ACC112 (cell line): Measurements from ENCODE around the gene GSX2.

ENCODE experiments used
- H2AFZ ChIP-seq: fragments of 200-600 bp; sonication (generic); one replicate; pipeline ENCODE4 v1.6.0; 2017; ENCODE audit warnings: antibody characterized with exemption, low read length; ENCODE audit not compliant: unreplicated experiment
- H3K27ac ChIP-seq: fragments of 200-600 bp; sonication (generic); 2 replicates; pipeline ENCODE4 v1.5.1; 2014; ENCODE audit warnings: low read depth, mild to moderate bottlenecking, antibody characterized with exemption, low read length, moderate library complexity
- H3K27me3 ChIP-seq: fragments of 200-600 bp; sonication (generic); 2 replicates; pipeline ENCODE4 v1.6.1; 2014; ENCODE audit warnings: mild to moderate bottlenecking, antibody characterized with exemption, low read length, moderate library complexity, mixed read lengths; ENCODE audit not compliant: insufficient read depth
- H3K36me3 ChIP-seq: fragments of 200-600 bp; sonication (generic); 2 replicates; pipeline ENCODE4 v1.6.1; 2016; ENCODE audit warnings: mild to moderate bottlenecking, antibody characterized with exemption, low read length, moderate library complexity, mixed read lengths; ENCODE audit not compliant: insufficient read depth
- H3K4me1 ChIP-seq: fragments of 200-600 bp; sonication (generic); one replicate; pipeline ENCODE4 v1.6.1; 2016; ENCODE audit warnings: low read length, mixed read lengths; ENCODE audit not compliant: insufficient read depth, unreplicated experiment, control insufficient read depth
- H3K4me3 ChIP-seq: fragments of 200-600 bp; sonication (generic); 2 replicates; pipeline ENCODE4 v1.5.1; 2014; ENCODE audit warnings: mild to moderate bottlenecking, low read depth, low read length
- H3K79me2 ChIP-seq: fragments of 200-600 bp; sonication (generic); one replicate; pipeline ENCODE4 v1.6.0; 2016; ENCODE audit warnings: low read length; ENCODE audit not compliant: control insufficient read depth, unreplicated experiment, insufficient read depth

The GSX2 gene

GRCh38 chr4:54062392-54062791 is 37.6 kb upstream of the GSX2 start:
- Histone ChIP-seq H3K36me3 (no peaks in the 10 kb centered on the region), H3K4me1 (peaks cover 62% of the 10 kb centered on the region), H3K79me2 (peaks cover 69% of the 10 kb centered on the region), H3K4me3 (peak overlapping the region; percentile 89), H3K27me3 (no peaks in the 10 kb centered on the region), H2AFZ (no peak overlapping the region), H3K27ac (peak overlapping the region; percentile 100)

GRCh38 chr4:54063229-54063628 is 36.7 kb upstream of the GSX2 start:
- H3K4me1 ChIP-seq: peaks cover 58% of the 10 kb centered on the region
- H2AFZ ChIP-seq: no peak overlapping the region
- H3K79me2 ChIP-seq: peaks cover 60% of the 10 kb centered on the region
- peak overlapping the region; percentile 100 for H3K27ac ChIP-seq
- peak overlapping the region; percentile 89 for H3K4me3 ChIP-seq
- H3K36me3 ChIP-seq: no peaks in the 10 kb centered on the region
- no peaks in the 10 kb centered on the region for H3K27me3 ChIP-seq

GRCh38 chr4:54063737-54064316 is 36.1 kb upstream of the GSX2 start:
- peak overlapping the region; percentile 100 for H3K27ac ChIP-seq
- no peak overlapping the region for H2AFZ ChIP-seq
- peaks cover 55% of the 10 kb centered on the region for H3K4me1 ChIP-seq
- H3K36me3 ChIP-seq: no peaks in the 10 kb centered on the region
- peak overlapping the region; percentile 89 for H3K4me3 ChIP-seq
- H3K27me3 ChIP-seq: no peaks in the 10 kb centered on the region
- H3K79me2 ChIP-seq: peaks cover 54% of the 10 kb centered on the region

GRCh38 chr4:54064317-54065111 is 35.4 kb upstream of the GSX2 start, which contains the start of gene CHIC2:
Gene CHIC2, minus strand, starts transcription at chr4:54064605. Its CDS starts 305 bp downstream, at chr4:54064300.
- H2AFZ ChIP-seq: peak within 1 kb of the TSS; percentile 70
- peak within 1 kb of the TSS; percentile 100 for H3K27ac ChIP-seq
- peaks cover 48% of the 10 kb centered on the region for H3K4me1 ChIP-seq
- no peaks in the 10 kb centered on the region for H3K27me3 ChIP-seq
- peaks cover 48% of the 10 kb centered on the region for H3K79me2 ChIP-seq
- H3K36me3 ChIP-seq: no peaks in the 10 kb centered on the region
- peak within 1 kb of the TSS; percentile 89 for H3K4me3 ChIP-seq

GRCh38 chr4:54065282-54066087 is 34.5 kb upstream of the GSX2 start:
- Histone ChIP-seq H3K36me3 (no peaks in the 10 kb centered on the region), H2AFZ (peak overlapping the region; percentile 70), H3K4me1 (peaks cover 38% of the 10 kb centered on the region), H3K27me3 (no peaks in the 10 kb centered on the region), H3K4me3 (peak overlapping the region; percentile 89), H3K79me2 (peaks cover 38% of the 10 kb centered on the region), H3K27ac (peak overlapping the region; percentile 100)

- Histone ChIP-seq H2AFZ (peak overlapping the region; percentile 15), H3K27ac (peak overlapping the region; percentile 100), H3K79me2 (peaks cover 32% of the 10 kb centered on the region)
Measured at GRCh38 chr4:54066088-54066415, 33.9 kb upstream of the GSX2 start.

GRCh38 chr4:54066718-54067129 is 33.2 kb upstream of the GSX2 start:
- Histone ChIP-seq H3K27me3 (no peaks in the 10 kb centered on the region), H3K79me2 (peaks cover 25% of the 10 kb centered on the region), H3K4me1 (peaks cover 29% of the 10 kb centered on the region), H3K27ac (peak overlapping the region; percentile 100), H3K4me3 (peak overlapping the region; percentile 29; the same call in 1 of the 2 replicates), H2AFZ (peak overlapping the region; percentile 44), H3K36me3 (no peaks in the 10 kb centered on the region)

More at GRCh38 chr4:54066088-54066415, 33.9 kb upstream of the GSX2 start:
- H3K27me3 ChIP-seq: no peaks in the 10 kb centered on the region
- peaks cover 33% of the 10 kb centered on the region for H3K4me1 ChIP-seq
- peak overlapping the region; percentile 89; the same call in 1 of the 2 replicates for H3K4me3 ChIP-seq
- H3K36me3 ChIP-seq: no peaks in the 10 kb centered on the region

GRCh38 chr4:54067166-54067565 is 32.8 kb upstream of the GSX2 start:
- Histone ChIP-seq H3K36me3 (no peaks in the 10 kb centered on the region), H3K27ac (peak overlapping the region; percentile 100), H2AFZ (peak overlapping the region; percentile 53)

GRCh38 chr4:54073271-54073880 is 26.6 kb upstream of the GSX2 start:
- Histone ChIP-seq H2AFZ (no peak overlapping the region), H3K27ac (peak overlapping the region; percentile 59), H3K27me3 (no peaks in the 10 kb centered on the region), H3K4me3 (peak overlapping the region; percentile 26; the same call in 1 of the 2 replicates), H3K36me3 (no peaks in the 10 kb centered on the region), H3K79me2 (no peaks in the 10 kb centered on the region), H3K4me1 (peaks cover 48% of the 10 kb centered on the region)

More at GRCh38 chr4:54067166-54067565, 32.8 kb upstream of the GSX2 start:
- H3K4me1 ChIP-seq: peaks cover 29% of the 10 kb centered on the region
- H3K27me3 ChIP-seq: no peaks in the 10 kb centered on the region
- peak overlapping the region; percentile 29; the same call in 1 of the 2 replicates for H3K4me3 ChIP-seq
- peaks cover 21% of the 10 kb centered on the region for H3K79me2 ChIP-seq

GRCh38 chr4:54074381-54074780 is 25.6 kb upstream of the GSX2 start:
- H3K4me1 ChIP-seq: peaks cover 54% of the 10 kb centered on the region

More at GRCh38 chr4:54074381-54074780, 25.6 kb upstream of the GSX2 start:
- Histone ChIP-seq H3K27ac (peak overlapping the region; percentile 59), H3K27me3 (no peaks in the 10 kb centered on the region), H3K36me3 (no peaks in the 10 kb centered on the region), H3K79me2 (no peaks in the 10 kb centered on the region), H2AFZ (no peak overlapping the region), H3K4me3 (no peak overlapping the region)
